Kidney epithelial cell (primary cell): ENCODE data around the gene COQ8A. TPM values are rescaled to one million over a fixed set of nuclear protein-coding genes. Genes with fewer than 3 reads are reported as not detected.

ENCODE experiments used
- DNase-seq: peaks from one replicate; pipeline ENCODE4 v3.0.0-alpha.2; 2010; ENCODE audit warnings: low read depth
- H3K27me3 ChIP-seq: 2 replicates; pipeline ENCODE4 v1.6.0; 2011; ENCODE audit warnings: low read length; ENCODE audit not compliant: control insufficient read depth, insufficient read depth
- H3K36me3 ChIP-seq: 2 replicates; pipeline ENCODE4 v1.5.1; 2011; ENCODE audit warnings: low read length; ENCODE audit not compliant: control insufficient read depth, insufficient read depth
- H3K4me3 ChIP-seq: 2 replicates; pipeline ENCODE4 v1.5.1; 2011; ENCODE audit warnings: low read depth, mild to moderate bottlenecking, control low read depth, low read length
- total RNA-seq: library from RNA; depleted of rRNA; stranded (reverse); fragments of >200 nt; gene quantifications from 2 replicates; pipeline ENCODE4 v1.2.3, GENCODE V29; 2015
- TF ChIP-seq, protein P1 (sequence below): IDR thresholded peaks from 2 replicates; pipeline ENCODE4 v1.5.1; 2011; ENCODE audit warnings: mild to moderate bottlenecking, moderate library complexity, low read length, control low read depth, inconsistent platforms; ENCODE audit not compliant: insufficient read depth, poor library complexity, severe bottlenecking

Gene COQ8A
- total RNA-seq, 1 donor from 2014 or later: 11.8 TPM

DNA sequence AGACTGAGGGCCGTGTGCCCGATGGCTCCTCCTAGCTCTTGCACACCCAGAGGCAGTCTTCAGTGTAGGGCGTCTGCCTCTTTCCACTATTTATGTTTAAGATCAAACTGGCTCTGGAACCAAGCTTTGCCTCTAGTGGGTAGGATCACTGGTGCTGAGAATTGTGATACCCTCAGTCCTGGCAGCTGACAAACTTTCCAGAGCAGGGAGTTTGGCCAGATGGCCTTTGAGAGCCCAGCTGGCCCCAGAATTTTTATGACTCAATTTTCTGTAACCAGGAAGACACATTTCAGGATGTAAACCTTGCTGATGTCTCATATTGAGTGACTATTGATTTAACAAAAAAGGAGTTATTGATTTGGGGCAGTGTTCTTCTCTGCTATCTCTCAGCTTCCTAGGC, 6.7 kb downstream of the COQ8A start:
- Histone ChIP-seq H3K27me3 (no peaks in the 10 kb centered on the region), H3K36me3 (no peaks in the 10 kb centered on the region), H3K4me3 (no peak overlapping the region)
- no peak for DNase-seq
- TF ChIP-seq, protein P1, sequence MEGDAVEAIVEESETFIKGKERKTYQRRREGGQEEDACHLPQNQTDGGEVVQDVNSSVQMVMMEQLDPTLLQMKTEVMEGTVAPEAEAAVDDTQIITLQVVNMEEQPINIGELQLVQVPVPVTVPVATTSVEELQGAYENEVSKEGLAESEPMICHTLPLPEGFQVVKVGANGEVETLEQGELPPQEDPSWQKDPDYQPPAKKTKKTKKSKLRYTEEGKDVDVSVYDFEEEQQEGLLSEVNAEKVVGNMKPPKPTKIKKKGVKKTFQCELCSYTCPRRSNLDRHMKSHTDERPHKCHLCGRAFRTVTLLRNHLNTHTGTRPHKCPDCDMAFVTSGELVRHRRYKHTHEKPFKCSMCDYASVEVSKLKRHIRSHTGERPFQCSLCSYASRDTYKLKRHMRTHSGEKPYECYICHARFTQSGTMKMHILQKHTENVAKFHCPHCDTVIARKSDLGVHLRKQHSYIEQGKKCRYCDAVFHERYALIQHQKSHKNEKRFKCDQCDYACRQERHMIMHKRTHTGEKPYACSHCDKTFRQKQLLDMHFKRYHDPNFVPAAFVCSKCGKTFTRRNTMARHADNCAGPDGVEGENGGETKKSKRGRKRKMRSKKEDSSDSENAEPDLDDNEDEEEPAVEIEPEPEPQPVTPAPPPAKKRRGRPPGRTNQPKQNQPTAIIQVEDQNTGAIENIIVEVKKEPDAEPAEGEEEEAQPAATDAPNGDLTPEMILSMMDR: no peak

DNA sequence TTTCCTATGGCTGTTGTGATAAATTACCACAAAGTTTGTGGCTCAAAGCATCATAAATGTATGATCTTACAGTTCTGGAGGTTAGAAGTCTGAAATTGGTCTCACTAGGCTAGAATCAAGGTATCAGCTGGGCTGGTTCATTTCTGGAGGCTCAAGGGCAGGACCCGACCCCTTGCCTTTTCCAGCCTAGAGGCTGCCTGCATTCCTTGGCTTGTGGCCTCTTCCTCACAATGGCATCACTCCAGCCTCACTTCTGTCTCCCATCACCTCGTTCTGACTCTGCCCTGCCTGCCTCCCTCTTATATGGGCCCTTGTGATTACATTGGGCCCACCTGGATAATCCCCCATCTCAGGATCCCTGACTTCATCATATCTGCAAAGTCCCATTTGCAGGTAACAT, 8.0 kb downstream of the COQ8A start:
- no peak overlapping the region for H3K4me3 ChIP-seq
- TF ChIP-seq, protein P1: no peak
- DNase-seq: no peak
- no peaks in the 10 kb centered on the region for H3K36me3 ChIP-seq
- H3K27me3 ChIP-seq: no peaks in the 10 kb centered on the region

DNA sequence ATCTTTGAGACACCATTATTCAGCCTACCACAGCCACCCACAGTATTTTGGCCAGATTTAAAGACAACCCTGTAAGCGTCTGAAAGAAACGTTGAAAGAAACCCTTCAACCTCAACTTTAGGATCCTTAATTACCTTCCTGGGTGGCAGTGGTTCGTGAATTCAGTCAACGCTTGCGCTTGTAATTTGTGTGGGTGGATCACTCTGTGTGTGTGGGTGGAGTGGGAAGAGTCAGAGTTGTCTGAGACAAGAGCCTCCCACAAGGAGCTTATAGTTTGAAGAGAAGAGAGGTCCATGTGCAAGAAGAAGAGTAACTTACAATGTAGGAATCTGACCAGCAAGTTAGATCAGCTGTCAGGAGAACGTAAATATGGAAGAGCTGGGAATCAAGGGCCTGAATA, 8.4 kb downstream of the COQ8A start:
- Histone ChIP-seq H3K4me3 (no peak overlapping the region), H3K36me3 (no peaks in the 10 kb centered on the region), H3K27me3 (no peaks in the 10 kb centered on the region)
- no peak for DNase-seq
- TF ChIP-seq, protein P1: no peak

DNA sequence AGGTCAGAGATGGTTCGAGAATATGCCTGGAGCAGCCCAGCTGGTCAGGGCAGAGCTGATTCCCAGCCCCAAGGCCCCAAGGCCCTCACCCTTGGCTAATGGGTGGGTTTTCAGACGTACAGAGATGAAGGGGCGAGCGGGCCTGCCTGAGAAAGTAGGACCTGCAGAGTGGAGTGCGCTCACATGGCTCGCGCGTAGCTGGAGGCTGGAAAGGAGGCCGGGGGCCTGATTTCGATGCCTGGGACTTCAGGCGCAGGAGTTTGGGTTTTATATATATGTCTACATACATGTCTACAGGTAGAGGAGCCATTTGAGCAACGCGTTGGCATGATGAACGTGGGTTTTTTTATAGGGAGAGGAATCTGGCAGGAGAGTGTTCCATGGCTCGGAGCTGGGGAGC, 8.9 kb downstream of the COQ8A start:
- no peaks in the 10 kb centered on the region for H3K36me3 ChIP-seq

DNA sequence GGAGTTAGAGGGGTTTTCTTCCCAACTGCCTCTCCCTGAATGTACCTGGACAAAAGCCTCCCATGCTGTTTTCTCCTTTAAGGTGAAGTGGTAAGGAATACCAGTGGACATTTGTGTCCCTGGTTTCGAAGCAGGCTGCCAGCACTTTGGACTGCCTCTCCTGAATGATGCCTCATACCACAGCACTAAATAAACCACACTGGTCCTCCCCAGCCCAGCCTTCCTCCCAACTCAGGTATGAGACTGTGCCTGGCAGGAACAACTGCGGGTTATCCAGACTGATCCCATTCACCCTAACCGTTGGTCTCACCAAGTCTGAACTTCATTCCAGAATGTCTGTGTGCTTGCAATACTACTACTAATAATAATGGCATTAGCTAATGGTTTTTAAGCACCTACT, 9.3 kb downstream of the COQ8A start:
- no peaks in the 10 kb centered on the region for H3K36me3 ChIP-seq
- TF ChIP-seq, protein P1: no peak
- DNase-seq: no peak

More for the DNA sequence above, 8.9 kb downstream of the COQ8A start:
- Histone ChIP-seq H3K4me3 (no peak overlapping the region), H3K27me3 (no peaks in the 10 kb centered on the region)
- no peak for DNase-seq
- TF ChIP-seq, protein P1: no peak

DNA sequence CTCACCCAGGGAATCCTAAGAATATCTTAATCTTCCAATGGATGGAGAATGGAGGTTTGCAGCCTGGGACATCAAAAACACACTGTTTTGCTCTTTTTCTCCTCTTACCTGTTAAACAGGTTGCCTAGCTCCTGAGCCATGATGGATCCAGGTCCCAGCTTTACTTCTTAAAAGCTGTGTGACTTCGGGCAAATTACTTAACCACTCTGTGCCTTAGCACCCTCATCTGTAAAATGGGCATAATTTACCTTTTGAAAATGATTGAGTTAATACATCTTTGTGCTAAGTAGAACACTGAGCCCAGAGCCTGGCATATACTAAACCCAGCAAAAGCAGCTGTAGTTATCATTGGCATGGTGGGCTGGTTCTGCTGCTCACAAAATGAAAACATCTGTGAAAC, 10.2 kb downstream of the COQ8A start:
- Histone ChIP-seq H3K36me3 (no peaks in the 10 kb centered on the region), H3K27me3 (no peaks in the 10 kb centered on the region), H3K4me3 (no peak overlapping the region)
- TF ChIP-seq, protein P1: no peak
- no peak for DNase-seq

More for the DNA sequence above, 9.3 kb downstream of the COQ8A start:
- Histone ChIP-seq H3K27me3 (no peaks in the 10 kb centered on the region), H3K4me3 (no peak overlapping the region)
